ENCODE measurements around the gene FAM181B.

DNA sequence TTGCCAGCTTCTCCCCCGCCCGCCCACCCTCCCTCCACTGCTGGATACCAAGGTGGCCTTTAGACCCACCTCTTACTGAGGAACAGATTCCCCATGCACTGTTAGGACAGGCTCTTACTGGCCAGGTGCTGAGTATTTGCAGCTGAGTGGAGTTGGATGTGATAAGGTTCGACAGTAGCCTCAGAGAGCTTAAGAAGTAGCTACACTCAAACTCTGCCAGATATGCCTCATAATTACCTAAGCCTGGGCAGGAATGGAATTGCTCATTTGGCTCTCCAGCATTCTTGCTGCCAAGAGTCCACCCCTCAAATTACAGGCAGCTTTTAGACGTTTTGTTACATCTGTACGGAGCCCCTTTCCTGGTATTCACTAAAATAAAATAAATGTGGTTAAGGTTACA lies 9.6 kb downstream of the FAM181B start:
- TF ChIP-seq EZH2 (IDR thresholded peaks at IDR 0.05; ENCODE audit: low read length) = no peak
- TF ChIP-seq, protein P1, sequence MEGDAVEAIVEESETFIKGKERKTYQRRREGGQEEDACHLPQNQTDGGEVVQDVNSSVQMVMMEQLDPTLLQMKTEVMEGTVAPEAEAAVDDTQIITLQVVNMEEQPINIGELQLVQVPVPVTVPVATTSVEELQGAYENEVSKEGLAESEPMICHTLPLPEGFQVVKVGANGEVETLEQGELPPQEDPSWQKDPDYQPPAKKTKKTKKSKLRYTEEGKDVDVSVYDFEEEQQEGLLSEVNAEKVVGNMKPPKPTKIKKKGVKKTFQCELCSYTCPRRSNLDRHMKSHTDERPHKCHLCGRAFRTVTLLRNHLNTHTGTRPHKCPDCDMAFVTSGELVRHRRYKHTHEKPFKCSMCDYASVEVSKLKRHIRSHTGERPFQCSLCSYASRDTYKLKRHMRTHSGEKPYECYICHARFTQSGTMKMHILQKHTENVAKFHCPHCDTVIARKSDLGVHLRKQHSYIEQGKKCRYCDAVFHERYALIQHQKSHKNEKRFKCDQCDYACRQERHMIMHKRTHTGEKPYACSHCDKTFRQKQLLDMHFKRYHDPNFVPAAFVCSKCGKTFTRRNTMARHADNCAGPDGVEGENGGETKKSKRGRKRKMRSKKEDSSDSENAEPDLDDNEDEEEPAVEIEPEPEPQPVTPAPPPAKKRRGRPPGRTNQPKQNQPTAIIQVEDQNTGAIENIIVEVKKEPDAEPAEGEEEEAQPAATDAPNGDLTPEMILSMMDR (optimal IDR thresholded peaks at IDR 0.05 in 1 of 3, IDR thresholded peaks at IDR 0.05 in 1 of 3, conservative IDR thresholded peaks at IDR 0.05 in 1 of 3; ENCODE audit: extremely low read depth in 1 of 3, insufficient read depth in 2 of 3, low read length in 3 of 3) = no peak
